ENCODE results near the gene RPL10A.

Gene RPL10A

DNA sequence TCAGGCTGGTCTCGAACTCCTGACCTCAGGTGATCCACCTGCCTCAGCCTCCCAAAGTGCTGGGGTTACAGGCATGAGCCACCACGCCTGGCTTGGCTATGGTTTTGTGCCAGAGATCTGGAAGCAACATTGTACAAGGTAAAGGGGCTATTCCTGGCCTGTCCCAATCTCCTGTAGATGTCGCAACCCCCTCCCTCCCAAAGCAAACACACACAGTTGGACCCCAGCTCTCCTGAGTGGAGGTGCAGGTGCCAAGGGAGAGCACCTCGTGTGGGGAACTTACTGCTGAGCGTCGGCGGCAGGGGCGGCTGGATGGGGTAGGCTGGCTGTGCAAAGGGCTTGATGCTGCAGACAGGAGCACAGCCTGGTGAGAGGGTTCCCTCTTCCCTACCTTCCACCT is 8.8 kb downstream of the RPL10A start:
- DNase-seq = no peak

DNA sequence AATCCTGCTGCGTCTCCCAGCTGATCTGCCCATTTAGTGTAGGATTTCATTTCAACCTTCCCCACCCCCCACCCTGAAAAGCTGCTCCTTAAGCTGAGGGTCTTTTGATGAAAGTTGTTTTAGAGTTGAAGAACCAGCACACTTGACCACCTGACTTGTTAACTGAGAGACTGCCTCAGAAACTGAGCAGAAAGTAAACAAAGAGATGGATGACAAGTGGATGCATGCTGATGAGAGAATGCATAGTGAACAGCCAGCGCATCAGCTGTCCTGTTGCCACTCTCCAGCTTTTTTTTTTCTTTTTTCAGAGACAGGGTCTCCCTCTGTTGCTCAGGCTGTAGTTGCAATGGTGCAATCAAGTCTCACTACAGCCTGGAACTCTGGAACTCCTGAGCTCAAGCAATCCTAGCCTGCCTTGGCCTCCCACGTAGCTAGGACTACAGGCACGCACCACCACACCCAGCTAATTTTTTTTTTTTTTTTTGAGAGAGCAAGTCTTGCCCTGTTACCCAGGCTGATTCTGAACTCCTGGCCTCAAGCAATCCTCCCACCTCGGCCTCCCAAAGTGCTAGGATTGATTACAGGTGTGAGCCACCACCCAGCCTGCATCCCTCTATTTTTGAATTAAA is 9.5 kb downstream of the RPL10A start:
- peak; percentile 83 for DNase-seq

DNA sequence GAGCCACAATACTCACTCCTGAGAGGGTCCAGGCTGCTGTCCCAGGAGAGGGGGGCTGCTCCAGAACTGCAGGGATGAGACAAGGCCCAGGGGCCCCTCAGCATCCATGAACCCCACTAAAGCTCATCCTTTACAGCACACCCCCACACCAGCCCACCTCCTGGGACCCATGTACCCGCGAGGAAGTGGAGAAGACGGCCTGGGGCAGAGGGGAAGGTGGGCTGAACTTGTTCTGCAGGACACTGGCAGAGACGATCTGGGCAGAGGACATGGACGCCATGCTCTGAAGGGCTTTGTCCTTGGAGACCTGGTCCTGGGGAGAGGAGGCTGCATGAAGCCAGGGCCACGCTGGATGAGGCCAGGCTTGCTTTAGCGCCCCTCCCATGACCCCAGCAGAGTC is 10.1 kb downstream of the RPL10A start:
- no peak for DNase-seq

DNA sequence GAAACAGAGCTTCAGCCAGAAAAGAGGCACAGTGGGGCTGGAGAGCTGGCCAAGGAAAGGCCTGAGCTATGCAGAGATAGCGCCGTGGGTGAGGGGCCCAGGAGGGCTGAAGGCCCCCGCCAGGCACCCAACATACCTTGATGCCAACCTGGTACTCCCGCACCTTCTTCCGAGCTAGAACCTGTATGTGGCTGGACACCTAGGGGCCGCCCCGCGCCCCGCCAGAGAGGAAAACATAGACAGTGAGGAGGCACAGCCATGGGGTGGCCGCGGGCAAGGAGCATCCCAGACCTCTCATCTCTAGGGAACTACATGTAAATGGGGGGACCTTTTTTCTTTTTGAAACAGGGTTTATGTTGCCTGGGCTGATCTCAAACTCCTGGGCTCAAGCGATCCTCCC is 12.0 kb downstream of the RPL10A start:
- DNase-seq = no peak

DNA sequence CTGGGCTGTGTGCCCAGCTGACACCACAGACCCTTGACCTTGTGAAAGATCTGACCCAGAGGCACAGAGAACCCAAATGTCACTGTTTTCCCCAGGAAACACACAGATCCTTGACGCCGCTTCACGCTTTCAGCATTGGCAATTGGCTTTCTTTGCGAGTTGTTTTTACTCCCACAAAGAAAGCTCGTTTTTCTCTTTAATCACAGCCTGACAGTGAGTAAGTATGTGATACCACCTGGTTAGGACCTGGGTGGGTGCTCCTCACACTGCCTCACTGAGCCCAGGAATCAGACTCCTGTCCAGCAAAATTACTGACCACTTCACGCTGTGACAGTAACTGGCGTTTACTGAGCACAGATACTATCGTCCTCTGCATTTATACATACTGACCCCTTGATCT is 13.0 kb downstream of the RPL10A start:
- DNase-seq = no peak

DNA sequence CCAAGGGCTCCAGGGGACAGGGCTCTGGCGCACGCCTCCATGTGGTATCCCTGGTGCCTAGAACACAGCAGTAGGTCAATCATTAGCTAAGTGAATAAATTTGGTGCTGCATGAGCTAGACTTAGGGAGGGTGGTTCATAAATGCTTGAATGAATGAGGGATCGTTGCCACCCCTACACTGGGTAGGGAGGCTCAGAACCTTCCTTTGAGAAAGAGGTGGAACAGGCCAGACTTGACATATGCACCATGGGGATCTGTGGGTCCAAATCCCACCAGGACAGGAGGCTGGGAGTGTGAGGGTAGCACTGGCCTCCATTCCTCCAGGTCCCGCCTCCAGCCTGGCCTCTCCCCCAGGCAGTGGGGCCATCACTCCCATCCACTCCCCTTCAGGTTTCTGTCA is 14.9 kb downstream of the RPL10A start:
- DNase-seq = no peak

DNA sequence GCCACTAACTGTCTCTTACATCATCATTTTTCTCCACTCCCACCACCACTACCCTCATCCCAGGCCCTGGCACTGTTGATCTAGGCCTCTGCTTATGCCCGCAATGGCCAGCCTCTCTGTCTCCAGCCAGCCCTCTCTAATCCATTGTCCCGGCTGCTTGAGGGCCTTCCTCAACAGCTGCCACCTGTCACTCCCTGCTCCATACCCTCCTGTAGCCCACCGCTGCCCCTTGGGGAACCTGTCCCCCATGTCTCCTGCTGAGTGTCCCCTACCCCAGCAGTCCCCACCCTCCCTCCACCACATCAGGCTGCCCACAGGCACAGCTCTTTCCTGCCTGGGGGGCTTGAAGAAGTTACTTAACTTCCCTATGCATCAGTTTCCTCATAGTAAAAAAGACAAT is 15.3 kb downstream of the RPL10A start:
- no peak for DNase-seq

DNA sequence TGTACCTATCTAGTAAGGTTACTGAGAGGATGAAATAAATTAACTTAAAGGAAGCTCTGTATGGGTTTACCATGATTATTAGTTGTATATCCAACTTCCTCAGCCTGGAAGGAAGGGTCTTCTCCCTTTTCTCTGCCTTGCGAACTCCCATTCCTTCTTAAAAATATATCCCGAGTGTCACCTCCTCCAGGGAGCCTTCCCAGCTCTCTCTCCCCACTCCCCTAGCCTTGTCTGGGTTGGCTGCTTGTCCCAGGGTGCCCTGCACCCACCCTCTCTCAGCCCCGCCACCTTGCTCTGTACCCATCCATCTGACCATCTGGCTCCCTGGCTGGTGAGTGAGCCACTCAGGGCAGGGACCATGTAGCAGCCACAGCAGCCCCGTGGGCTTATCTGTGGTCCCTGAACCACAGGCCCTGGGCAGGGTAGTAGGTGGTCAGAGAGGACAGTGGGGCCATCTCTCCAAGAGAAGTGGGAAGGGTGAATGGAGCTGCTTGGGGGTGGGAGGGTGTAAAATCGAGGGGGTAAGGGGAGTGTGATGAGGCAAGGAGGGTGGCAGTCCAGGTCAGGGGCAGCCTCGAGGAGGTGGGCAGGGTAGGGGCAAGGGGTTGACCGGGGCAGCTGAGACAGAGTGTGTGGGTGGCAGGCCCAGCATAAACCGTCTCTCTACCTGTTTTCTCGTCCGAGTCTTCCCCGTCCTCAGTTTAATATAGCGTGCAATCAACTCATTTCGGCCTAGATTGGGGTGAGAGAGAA is 15.9 kb downstream of the RPL10A start:
- no peak for DNase-seq

DNA sequence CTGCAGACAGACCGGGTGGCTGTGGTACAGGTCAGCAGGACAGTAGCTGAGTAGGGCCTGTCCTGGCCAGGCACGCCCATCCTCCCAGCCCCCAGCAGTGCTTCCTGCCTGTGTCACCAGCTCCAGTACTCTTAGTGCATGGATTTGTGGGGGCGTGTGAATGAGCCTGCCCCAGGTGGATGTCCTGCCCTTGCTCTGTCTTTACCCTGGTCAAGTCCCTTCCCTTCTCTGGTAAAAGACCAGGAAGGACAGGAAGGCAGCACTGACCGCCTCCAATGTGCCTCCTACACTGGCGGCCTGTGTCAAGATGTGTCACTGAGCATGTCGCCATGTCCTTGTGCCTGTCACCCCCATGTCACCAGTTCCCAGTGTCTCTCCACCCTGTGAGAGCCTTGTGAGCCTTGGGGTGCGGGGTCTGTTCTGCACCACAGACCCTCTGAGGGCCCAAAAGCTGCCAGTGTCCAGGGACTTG is 16.8 kb downstream of the RPL10A start:
- no peak for DNase-seq

DNA sequence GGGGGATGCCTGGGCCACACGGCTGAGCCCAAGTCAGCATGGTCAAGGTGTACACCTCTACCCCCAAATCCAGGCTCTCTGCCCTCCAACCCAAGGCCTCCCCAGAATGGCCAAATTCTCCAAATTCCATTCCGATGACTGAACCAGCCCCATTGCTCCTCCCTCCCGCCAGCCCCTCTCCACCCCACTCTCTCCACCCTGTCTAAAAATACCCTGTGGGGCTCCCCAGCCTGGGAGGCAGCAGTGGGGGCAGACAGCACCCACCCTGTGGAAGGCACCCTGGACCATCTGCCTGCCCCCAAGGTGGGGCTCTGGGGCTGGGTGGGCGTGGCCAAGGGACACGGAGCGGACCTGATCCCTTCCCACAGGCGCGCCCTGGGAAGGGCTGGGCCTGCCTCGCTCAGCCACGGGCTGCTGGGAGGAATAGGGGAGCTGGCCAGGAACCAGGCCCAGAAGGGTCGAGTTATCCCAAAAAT is 17.2 kb downstream of the RPL10A start:
- DNase-seq = no peak

DNA sequence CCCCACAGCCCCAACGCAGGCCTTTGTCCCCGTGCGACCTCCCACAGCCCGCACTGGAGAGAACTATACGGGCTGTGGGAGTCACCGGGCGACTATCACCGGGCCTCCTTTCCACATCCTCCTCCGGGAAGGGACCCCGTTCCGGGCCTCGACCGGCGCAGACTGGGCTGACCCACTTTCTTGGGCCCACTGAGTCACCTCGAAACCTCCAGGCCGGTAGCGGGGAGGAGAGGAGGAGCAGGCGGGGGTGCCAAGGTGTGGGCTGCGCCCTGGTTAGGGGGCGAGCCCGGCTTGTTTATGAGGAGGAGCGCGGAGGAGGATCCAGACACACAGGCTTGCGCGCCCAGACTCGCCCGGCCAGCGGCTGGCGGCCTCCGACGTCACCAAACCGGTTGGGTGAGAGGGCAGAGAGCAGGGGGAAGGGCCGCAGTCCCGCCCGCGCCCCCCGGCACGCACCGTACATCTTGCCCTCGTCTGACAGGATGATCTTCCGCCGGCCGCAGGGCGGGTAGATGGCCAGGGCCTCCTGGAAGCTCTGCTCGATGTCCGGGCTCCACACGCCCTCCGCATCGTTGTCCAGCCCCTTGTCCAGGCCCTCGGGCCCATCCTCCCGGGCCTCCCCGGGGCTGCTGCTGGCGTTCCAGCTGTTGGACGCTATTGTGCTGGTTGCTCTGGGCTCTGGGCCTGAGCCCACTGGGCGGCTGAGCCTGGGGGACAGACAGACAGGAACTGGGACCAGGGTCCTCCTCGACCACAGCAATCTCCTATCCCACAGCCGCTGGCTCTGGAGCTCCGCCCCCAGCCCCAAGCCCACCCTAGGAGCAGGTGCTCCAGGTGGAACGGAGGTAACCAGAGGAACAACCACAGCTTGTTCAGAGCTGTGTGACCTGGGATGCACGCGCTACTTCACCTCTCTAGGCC is 18.1 kb downstream of the RPL10A start:
- no peak for DNase-seq

DNA sequence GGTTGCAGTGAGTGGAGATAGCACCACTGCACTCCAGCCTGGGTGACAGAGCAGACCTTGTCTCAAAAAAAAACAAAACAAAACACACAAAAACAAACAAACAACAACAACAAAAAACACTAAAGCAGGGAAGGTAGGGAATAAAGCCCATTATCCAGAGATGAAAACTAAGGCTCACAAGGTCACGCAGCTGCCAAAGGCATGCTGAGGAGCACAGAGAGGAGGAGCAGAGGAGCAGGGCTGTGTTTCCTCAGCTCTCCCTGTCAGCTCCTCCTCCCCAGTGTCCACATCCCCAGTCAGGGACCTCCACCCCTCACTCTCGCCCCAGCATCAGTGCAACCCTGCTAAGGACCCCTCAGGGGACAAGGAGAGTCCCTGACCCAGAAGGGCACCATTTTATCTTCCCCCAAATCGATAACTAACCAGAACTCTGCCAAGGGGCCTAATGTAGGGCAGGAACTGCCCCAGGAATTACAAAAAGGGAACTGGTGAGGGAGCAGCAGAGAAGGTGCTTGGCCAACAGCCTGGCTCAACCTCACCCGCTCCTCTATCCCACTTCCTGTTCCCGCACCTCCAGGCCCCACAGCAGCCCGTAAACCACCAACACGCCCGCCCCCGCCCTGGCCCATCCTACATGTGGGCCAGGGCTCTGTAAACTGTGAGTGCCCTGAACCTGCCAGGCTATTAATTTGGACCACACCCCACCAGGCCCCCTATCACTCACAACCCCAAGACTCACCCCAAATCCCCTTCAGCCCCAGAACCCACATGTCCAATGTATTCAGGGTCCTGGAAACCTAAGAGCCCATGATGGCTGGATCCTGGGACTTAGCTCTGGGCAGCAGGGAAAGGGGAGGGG is 19.7 kb downstream of the RPL10A start:
- DNase-seq = no peak

DNA sequence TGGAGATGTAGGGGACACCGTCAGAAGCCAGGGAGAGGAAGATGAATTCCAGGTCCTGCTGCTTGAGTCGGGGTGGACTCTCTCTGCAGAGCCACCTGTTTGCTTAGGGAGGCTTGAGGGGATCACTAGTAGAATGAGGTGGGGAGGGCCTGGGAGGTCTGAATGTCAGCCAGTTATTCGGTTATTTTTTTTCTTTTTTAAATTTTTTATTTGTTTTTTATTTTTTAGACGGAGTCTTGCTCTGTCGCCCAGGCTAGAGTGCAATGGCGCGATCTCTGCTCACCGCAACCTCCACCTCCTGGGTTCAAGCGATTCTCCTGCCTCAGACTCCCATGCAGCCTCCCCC is 20.3 kb downstream of the RPL10A start:
- DNase-seq = no peak

DNA sequence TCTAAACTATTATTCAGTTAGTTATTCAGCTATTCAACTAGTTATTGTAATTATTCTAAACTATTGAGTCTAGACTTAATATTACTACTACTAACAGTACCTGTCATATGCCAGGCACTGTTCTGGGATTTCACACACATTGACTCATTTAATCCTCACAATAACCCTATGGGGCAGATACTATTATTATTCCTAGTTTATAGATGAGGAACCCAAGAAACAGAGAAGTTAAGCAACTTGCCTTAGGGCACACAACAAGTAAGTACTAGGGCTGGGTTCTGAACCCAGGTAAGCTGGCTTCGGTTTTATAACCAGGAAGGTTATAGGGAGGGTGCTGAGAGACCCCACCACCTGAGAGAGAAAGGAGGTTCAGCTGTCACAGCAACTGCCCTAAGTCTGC is 20.9 kb downstream of the RPL10A start:
- no peak for DNase-seq

DNA sequence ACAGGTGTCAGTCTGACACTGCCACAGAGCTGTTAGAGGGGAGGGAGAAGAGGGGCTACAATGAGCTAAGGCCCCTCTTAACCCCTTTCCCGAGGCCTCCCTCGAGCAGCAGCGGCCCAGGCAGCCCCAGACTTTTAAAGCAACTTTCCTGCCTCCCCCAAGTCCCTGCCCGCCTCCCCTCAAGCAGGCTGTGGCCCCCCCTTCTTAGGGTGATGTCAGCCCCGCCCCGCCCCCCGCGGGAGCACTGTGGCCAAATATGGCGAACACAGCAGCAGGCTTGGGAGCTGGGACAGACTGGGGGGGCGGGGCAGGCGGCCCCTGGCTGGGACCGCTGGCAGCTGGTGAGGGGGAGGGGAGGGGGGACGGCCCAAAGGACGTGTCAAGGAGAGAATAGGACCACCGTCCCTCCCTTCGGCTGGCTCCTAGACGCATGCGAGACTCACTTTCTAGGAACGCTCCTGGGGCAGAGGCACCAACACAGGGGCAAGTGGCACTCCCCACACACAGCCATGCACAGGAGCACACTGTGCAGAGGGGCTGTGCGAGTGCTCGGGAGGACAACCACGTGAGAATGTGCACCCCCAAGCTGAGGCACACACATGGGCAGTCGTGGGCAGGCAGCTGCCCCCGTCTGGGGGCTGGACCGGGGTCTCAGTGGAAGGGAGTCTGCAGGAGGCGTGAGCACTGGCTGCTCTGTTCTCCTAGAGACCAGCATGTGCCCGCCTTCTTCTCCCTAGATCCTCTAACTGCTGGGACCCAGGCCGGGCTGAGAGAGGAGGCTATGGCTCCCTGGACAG is 22.0 kb downstream of the RPL10A start:
- DNase-seq = no peak

DNA sequence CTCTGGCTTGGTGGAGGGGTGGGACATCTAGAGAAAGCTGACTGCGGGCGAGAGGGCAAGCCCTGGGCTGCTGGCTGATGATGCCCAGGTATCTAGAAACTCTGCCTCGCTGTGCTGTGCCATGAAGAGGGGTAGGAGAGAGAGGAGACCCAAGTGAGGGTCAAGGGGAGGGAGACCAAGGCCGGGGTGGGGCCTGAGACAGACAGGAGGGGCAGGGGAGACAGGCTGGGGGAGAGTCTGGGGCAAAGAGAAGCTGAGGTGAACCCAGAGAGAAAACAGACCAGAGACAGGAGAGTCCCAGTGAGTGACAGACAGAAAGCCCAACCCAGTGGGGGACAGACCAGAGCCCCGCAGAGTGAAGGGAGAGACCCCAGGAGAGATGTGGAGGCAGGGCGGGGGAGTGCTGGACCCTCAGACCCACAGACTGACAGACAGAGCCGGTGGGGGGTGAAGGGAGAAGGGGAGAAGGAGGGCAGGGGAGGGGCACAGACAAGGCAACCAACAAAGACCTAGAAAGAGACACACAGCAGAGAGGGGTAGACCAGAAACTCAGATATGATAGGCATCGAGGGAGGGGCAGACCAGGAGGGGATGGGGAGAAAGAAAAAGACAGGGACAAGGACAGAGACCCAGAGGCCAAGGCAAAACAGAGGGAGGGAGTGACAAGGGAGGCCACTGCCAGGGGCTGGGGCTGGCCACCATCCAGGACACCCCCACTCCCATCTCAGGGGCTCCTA is 22.8 kb downstream of the RPL10A start:
- DNase-seq = no peak

DNA sequence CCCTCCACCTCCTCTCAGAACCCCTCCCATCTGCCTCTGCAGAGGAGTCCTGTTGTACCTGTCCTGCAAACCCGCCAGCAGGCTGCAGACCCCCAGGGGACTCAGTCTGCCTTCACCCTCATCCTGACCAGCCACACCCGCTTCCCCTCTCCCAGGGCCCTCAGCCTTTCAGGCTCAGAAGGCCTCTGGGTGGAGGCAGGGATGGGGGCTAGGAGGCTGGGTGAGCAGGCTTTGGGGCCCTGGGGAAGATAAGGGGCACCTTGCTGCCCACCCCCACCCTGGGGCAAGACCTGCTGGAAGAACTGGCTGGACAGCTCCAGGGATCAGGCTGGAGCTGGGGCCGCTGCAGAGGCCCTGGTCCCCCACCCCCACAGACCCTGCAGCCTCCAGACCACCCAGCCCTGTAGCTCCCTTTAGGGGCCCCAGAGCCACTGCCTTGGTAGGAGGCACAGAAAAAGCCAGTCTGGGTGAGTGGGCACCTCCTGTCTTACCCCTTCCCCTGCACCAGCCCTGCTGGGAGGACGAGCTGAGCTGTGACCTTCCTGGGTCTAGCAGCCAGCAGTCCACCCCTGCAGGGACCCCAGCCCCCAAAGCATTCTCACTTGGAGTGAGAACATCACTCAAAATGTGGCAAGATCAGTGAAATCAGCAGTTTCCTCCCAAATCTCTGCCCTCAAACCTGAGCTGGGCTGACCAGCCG is 23.5 kb downstream of the RPL10A start:
- DNase-seq = no peak

DNA sequence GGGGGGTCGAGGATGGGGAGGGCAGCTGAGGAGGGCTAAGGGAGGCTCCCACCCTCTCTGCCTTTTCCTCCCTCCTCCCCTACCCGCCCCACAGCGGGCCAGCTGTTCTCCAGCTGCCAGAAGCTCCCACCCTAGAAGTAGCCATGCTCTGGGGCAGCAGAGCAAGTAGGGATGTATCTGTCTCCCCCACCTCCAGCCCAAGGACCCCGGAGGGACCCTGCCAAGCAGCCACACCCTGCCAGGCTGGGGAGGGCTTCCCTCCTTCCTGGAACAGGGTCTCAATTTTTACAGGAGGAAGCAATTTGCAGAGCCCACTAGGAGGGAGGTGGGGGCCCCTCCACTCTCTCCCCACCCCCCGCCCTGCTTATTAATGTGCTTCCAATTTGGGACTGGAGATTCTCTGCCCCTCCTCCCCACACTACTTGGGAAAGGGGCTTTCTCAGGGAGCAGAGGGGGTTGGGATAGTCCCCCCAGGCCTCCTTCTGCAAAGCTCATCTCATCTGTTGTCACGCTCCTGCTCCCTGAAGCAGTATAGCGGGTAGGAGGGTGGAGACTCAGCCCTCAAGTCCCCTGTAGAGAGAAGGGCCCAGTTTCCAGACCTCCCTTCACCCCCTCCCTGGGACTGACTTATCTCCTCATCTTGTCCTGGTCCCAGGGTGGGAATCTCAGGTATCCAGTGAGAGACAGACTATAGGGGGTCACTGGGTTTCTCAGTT is 24.2 kb downstream of the RPL10A start:
- no peak for DNase-seq

DNA sequence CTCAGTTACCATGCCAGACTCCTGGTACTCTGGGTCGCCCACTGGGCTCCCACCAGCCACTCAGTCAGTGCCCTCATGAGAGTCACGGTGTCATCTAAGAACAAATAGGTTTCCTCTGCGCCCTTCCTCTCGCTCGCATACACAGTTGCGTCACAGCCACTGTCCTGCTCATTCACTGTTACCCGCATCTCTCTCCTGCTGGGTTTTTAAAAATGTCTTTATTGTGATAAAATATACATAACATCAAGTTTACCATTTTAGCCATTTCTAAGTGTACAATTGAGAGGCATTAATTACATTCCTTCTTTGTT is 24.7 kb downstream of the RPL10A start:
- DNase-seq = no peak

All from NCI-H187 treated with DMSO at 0.1 percent for 48 hours (cell line).